ENCODE results near the gene SEC31B. TPM values are rescaled to one million over a fixed set of nuclear protein-coding genes. Genes with fewer than 3 reads are reported as not detected.

The SEC31B gene
- polyA plus RNA-seq, 1 donor from 2014 or later: 17.1 TPM

DNA sequence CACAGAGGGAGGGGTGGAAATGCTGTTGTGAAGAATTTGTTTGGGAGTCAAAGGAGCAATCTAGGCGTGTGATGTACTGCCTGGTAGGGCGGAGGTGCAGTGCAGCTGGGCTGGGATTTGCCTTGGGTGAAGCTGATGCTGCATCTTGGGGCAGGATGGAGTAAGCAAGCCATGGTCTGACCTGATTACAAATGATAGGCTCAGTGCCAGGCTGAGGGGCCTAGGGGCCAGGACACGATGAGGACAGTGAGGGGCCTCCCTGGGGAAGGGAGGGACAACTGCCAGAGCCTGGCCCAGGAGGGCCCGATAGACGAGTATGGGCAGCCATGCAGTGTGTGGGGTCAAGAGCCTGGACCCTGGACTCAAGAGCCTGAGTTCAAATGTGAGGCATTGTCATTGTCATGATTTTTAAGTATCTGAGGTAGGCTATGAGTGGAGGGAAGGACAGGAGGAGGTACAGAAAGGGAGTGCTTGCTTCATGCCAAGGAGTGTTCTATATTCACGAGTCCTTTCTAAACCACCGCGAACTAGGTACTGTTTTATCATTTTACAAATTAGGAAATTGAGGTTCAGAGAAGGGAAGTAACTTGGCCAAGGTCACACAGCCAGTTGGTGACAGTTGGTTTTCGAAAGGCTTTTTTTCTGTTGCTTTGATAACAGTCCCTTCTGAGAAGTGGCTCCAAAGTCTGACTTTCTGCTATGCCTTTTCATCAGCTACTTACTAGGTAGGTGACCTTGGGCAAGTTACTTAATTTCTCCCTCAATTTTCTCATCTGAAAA, 45.7 kb upstream of the SEC31B start:
- Histone ChIP-seq H3K4me3 (ENCODE audit: low read length) (no peak overlapping the region), H4K20me1 (ENCODE audit: insufficient read depth) (no peaks in the 10 kb centered on the region)

DNA sequence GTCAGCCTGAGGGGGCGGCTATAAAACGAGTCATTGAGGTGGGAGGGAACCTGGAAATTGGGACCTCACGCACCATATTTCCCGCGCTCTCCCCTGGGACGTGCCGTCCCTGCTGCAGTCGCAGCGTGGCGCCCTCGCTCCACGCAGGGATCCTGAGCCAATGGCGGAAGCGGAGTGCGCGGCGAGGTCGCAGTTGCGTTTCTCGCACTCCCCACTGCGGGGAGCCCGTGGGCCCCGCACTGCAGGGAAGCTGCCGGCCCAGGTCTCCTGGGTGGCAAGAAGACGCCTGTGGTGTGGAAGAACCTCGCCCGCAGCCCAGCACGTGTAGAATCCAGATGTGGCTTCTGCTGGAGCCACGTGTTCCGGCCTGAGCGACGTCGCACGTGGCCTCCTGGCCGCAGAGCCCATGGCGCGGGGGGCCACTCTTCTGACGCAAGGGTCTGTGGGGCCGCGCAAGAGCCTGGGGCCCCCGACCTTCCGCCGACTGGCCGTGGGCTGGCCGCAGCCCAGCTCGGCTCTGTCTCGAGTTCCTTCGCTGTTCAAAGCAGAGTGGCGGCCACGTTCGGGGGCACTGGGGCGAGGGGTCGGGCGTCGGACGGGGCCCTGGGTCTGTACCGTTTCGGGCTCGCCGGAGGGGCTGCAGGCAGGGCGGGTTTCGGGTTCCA, 42.5 kb upstream of the SEC31B start:
- Histone ChIP-seq H3K4me3 (ENCODE audit: low read length) (no peak overlapping the region), H3K9me3 (ENCODE audit: low read length) (no peaks in the 10 kb centered on the region), H3K27ac (ENCODE audit: low read length) (no peak overlapping the region), H3K36me3 (ENCODE audit: insufficient read depth, low read length) (no peaks in the 10 kb centered on the region), H3K27me3 (ENCODE audit: insufficient read depth, low read depth, low read length) (peaks cover 1% of the 10 kb centered on the region), H3F3A (ENCODE audit: insufficient read depth, low read length, poor library complexity, severe bottlenecking) (no peaks in the 10 kb centered on the region), H3K4me2 (ENCODE audit: low read length) (no peak overlapping the region), H3K79me2 (replicated peaks; ENCODE audit: insufficient read depth, low read length) (no peaks in the 10 kb centered on the region), H3K9me2 (ENCODE audit: insufficient read depth, low read length) (no peaks in the 10 kb centered on the region), H4K20me1 (ENCODE audit: insufficient read depth) (no peaks in the 10 kb centered on the region), H2AFZ (ENCODE audit: low read depth, low read length) (no peak overlapping the region), H3K9ac (ENCODE audit: low read length) (no peak overlapping the region)
- no peak for TF ChIP-seq EP300 (conservative IDR thresholded peaks at IDR 0.05; ENCODE audit: poor library complexity, severe bottlenecking)
- no peak for TF ChIP-seq EZH2 (IDR thresholded peaks at IDR 0.05; ENCODE audit: borderline replicate concordance, insufficient read depth, low read length, poor library complexity, severe bottlenecking)
- TF ChIP-seq, protein P1, sequence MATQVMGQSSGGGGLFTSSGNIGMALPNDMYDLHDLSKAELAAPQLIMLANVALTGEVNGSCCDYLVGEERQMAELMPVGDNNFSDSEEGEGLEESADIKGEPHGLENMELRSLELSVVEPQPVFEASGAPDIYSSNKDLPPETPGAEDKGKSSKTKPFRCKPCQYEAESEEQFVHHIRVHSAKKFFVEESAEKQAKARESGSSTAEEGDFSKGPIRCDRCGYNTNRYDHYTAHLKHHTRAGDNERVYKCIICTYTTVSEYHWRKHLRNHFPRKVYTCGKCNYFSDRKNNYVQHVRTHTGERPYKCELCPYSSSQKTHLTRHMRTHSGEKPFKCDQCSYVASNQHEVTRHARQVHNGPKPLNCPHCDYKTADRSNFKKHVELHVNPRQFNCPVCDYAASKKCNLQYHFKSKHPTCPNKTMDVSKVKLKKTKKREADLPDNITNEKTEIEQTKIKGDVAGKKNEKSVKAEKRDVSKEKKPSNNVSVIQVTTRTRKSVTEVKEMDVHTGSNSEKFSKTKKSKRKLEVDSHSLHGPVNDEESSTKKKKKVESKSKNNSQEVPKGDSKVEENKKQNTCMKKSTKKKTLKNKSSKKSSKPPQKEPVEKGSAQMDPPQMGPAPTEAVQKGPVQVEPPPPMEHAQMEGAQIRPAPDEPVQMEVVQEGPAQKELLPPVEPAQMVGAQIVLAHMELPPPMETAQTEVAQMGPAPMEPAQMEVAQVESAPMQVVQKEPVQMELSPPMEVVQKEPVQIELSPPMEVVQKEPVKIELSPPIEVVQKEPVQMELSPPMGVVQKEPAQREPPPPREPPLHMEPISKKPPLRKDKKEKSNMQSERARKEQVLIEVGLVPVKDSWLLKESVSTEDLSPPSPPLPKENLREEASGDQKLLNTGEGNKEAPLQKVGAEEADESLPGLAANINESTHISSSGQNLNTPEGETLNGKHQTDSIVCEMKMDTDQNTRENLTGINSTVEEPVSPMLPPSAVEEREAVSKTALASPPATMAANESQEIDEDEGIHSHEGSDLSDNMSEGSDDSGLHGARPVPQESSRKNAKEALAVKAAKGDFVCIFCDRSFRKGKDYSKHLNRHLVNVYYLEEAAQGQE (IDR thresholded peaks at IDR 0.05; ENCODE audit: borderline replicate concordance): no peak
- TF ChIP-seq, protein P2, sequence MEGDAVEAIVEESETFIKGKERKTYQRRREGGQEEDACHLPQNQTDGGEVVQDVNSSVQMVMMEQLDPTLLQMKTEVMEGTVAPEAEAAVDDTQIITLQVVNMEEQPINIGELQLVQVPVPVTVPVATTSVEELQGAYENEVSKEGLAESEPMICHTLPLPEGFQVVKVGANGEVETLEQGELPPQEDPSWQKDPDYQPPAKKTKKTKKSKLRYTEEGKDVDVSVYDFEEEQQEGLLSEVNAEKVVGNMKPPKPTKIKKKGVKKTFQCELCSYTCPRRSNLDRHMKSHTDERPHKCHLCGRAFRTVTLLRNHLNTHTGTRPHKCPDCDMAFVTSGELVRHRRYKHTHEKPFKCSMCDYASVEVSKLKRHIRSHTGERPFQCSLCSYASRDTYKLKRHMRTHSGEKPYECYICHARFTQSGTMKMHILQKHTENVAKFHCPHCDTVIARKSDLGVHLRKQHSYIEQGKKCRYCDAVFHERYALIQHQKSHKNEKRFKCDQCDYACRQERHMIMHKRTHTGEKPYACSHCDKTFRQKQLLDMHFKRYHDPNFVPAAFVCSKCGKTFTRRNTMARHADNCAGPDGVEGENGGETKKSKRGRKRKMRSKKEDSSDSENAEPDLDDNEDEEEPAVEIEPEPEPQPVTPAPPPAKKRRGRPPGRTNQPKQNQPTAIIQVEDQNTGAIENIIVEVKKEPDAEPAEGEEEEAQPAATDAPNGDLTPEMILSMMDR (IDR thresholded peaks at IDR 0.05; ENCODE audit: poor library complexity, severe bottlenecking): peak; percentile 65
- TF ChIP-seq POLR2AphosphoS5 (IDR thresholded peaks at IDR 0.05): no peak
- peak; percentile 68 for TF ChIP-seq RAD21 (conservative IDR thresholded peaks at IDR 0.05)
- TF ChIP-seq TAF1 (IDR thresholded peaks at IDR 0.05; ENCODE audit: low read depth): no peak
- TF ChIP-seq SMC3 (conservative IDR thresholded peaks at IDR 0.05; ENCODE audit: poor library complexity): peak; percentile 65

More for the DNA sequence above, 45.7 kb upstream of the SEC31B start:
- Histone ChIP-seq H2AFZ (ENCODE audit: low read depth, low read length) (no peak overlapping the region), H3K27ac (ENCODE audit: low read length) (no peak overlapping the region), H3K27me3 (ENCODE audit: insufficient read depth, low read depth, low read length) (peaks cover 15% of the 10 kb centered on the region), H3K79me2 (replicated peaks; ENCODE audit: insufficient read depth, low read length) (no peaks in the 10 kb centered on the region), H3K9me3 (ENCODE audit: low read length) (no peaks in the 10 kb centered on the region), H3K9ac (ENCODE audit: low read length) (no peak overlapping the region), H3K36me3 (ENCODE audit: insufficient read depth, low read length) (no peaks in the 10 kb centered on the region), H3K4me2 (ENCODE audit: low read length) (no peak overlapping the region), H3K9me2 (ENCODE audit: insufficient read depth, low read length) (no peaks in the 10 kb centered on the region), H3F3A (ENCODE audit: insufficient read depth, low read length, poor library complexity, severe bottlenecking) (no peaks in the 10 kb centered on the region)
- TF ChIP-seq TAF1 (IDR thresholded peaks at IDR 0.05; ENCODE audit: low read depth) (no peak), EP300 (conservative IDR thresholded peaks at IDR 0.05; ENCODE audit: poor library complexity, severe bottlenecking) (no peak), RAD21 (conservative IDR thresholded peaks at IDR 0.05) (no peak), SMC3 (conservative IDR thresholded peaks at IDR 0.05; ENCODE audit: poor library complexity) (no peak), MXI1 (conservative IDR thresholded peaks at IDR 0.05; ENCODE audit: poor library complexity, severe bottlenecking) (no peak), POLR2AphosphoS5 (IDR thresholded peaks at IDR 0.05) (no peak), EZH2 (IDR thresholded peaks at IDR 0.05; ENCODE audit: borderline replicate concordance, insufficient read depth, low read length, poor library complexity, severe bottlenecking) (no peak)
- TF ChIP-seq, protein P1 (IDR thresholded peaks at IDR 0.05; ENCODE audit: borderline replicate concordance): no peak
- TF ChIP-seq, protein P2 (IDR thresholded peaks at IDR 0.05; ENCODE audit: poor library complexity, severe bottlenecking): no peak
